GM12873 (cell line): ENCODE data around the gene C9orf50.

Experiments
- CTCF ChIP-seq: IDR thresholded peaks from 2 replicates; pipeline ENCODE4 v1.5.1; 2012; ENCODE audit warnings: low read depth, mild to moderate bottlenecking, moderate library complexity, low read length, control low read depth; ENCODE audit not compliant: insufficient read depth; ENCODE audit errors: missing control alignments

Gene C9orf50

GRCh38 chr9:129612123-129612522 is 8.8 kb downstream of the C9orf50 start:
- TF ChIP-seq CTCF, result no peak

DNA sequence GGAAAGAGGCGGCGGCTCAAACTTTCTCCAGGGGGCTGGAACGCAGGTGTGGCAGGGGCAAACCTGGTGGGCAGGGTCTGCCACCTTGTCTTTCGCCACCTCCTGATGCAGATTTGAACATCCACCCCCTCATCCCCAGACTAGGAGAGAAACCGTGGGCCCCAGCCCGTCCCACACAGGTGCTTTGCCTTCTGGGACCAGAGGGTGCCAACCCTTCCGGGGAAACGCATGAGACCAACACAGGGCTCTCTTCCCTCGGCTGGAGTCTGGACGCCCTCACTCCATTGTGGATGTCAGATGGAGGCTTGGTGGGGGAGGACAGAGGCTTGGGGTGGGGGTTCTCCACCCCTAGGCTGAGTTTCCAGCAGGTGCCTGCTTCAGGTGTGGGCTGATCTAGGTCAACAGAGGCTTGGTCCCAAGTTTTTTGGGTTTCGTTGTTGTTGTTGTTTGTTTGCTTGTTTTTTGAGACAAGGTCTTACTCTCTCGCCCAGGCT is 9.5 kb downstream of the C9orf50 start:
- no peak for TF ChIP-seq CTCF

DNA sequence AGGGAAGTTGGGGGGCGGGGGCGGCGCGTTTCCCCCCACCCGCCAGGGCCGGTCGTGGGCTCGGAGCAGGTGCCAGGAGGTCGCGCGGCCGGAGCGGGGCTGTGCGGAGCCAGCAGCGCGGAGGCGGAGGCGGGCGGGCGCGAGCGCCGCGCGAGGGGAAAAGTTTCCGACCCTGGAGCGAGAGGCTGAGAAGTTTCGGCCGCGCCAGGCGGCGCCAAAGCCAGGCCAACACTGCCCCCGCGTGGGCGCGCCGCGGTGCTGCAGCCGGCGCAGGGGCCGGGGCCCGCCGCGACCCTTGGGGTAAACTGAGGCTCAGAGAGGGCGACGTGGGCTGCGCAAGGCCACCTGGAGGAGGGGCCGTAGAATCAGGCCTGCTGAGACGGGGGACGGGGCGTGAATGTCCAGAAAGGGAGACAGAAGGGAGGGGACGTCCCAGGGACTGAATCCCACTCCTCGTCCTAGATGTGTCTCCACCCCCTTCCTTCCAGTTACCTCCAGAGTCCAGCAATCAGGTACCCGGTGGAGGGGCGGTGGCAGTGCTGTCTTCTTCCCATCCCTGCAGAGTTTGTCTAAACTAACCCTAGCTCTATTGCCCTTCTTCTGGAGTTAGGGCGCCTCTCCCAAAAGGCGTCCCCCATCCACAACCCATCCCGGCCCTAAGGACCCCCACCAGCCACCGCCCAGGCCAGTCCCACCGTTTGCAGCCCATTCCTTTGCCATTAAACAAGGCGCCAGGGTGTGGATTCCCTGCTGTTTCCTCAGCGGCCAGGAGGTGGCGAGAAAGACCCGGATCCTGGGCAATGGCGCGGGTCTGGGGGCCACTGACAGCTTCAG is 10.2 kb downstream of the C9orf50 start:
- TF ChIP-seq CTCF, result peak; percentile 85

DNA sequence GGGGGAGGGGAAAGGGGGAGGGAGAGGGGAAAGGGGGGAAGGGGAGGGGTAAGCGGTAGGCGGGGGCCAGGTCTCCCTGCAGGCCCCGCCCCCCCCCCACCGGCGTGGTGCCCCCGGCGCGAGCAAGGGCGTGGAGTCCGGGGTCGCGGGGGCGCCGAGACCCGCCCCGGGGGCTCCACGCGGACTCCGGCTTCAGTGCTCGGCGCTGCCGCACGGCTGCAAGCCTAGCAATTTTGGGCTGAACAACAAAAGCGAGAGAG is 10.8 kb downstream of the C9orf50 start:
- TF ChIP-seq CTCF, result no peak

DNA sequence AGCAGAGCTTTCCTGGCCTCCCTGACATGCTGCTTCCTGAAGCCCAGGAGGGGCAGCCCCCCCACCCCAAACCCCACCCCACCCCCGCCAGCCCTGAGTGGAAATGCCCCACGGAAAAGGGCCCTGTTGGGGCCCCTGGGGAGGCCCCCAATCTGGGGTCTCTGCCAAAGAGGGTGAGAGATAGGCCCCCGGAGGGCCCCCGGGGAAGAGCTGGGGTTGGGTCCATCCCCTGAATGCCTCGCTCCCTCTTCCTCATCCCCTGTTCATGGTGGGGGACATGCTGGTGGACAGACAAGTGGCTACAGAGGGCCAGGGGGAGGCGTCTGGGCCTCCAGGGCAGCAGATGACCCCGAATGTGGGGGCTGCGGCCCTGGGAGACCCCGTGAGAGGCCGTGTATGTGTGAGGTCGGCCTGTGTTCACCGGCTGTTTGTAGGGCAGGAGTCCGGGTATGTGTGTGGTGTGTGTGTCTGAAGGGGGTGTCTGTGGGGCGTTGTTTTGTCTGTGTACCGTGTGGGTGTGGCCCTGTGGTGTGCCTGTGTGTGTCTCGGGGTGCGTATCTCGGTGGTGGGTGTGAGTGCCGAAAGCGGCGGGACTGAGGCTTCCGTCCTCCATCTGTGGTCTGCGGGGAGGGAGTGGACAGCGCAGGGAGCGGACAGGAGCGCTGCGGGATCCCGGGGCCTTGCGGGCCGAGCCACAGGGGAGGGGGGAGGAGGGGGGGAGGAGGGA is 11.3 kb downstream of the C9orf50 start:
- TF ChIP-seq CTCF, result no peak

GRCh38 chr9:129608561-129609481 is 12.1 kb downstream of the C9orf50 start:
- TF ChIP-seq CTCF, result no peak

DNA sequence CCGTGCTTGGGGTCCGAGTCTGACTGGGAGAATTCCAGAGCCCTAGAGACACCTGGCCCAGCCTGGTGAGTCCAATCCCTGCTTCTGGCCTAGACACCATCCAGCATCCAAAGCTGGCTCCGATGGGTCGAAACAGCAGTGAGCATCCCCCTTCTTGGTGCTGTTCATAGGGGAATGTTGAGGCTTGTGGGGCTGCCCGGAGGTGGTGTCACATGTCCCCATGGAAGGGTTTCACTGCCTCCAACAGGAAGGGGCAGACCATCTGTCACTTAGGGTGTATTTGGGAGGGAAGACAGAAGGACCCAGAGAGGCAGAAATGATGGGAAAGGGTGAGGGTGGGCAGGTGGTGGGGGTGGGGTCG is 13.9 kb downstream of the C9orf50 start:
- TF ChIP-seq CTCF, result no peak
